ENCODE data around the gene ABHD3. TPM values are rescaled to one million over a fixed set of nuclear protein-coding genes. Genes with fewer than 3 reads are reported as not detected.
"Not testable (repeated sequence)": the region's sequence is repeated elsewhere in the genome, so short reads cannot be mapped to it uniquely, and the experiment has no call there.

ABHD3 gene
- total RNA-seq, 3 donors from 2014 or later = 82.7 to 160 (median 150) TPM

- TF ChIP-seq, protein P1, sequence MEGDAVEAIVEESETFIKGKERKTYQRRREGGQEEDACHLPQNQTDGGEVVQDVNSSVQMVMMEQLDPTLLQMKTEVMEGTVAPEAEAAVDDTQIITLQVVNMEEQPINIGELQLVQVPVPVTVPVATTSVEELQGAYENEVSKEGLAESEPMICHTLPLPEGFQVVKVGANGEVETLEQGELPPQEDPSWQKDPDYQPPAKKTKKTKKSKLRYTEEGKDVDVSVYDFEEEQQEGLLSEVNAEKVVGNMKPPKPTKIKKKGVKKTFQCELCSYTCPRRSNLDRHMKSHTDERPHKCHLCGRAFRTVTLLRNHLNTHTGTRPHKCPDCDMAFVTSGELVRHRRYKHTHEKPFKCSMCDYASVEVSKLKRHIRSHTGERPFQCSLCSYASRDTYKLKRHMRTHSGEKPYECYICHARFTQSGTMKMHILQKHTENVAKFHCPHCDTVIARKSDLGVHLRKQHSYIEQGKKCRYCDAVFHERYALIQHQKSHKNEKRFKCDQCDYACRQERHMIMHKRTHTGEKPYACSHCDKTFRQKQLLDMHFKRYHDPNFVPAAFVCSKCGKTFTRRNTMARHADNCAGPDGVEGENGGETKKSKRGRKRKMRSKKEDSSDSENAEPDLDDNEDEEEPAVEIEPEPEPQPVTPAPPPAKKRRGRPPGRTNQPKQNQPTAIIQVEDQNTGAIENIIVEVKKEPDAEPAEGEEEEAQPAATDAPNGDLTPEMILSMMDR (IDR thresholded peaks at IDR 0.05) = no peak
- no peaks in the 10 kb centered on the region for H3K9me3 ChIP-seq
- no peaks in the 10 kb centered on the region for H3K36me3 ChIP-seq (ENCODE audit: low read depth)
- H3K4me1 ChIP-seq (ENCODE audit: low read depth) = peaks cover 11% of the 10 kb centered on the region
- DNase-seq (peak; percentile 27 to 56 (median 44)), ATAC-seq (peak; percentile 2)
- no peak overlapping the region for H3K4me3 ChIP-seq
- intact Hi-C loops (cut with DNase I, micrococcal nuclease) = loop anchor here in 1 of 2 donors (10.0 kb wide), 1 partner anchor 55 kb away; no protein-coding TSS in a partner anchor
Observed at GRCh38 chr18:21739604-21740537, 35.3 kb upstream of the ABHD3 start.

- H3K4me1 ChIP-seq (ENCODE audit: low read depth) = peaks cover 11% of the 10 kb centered on the region
- not testable (repeated sequence) for DNase-seq; H3K36me3 ChIP-seq (ENCODE audit: low read depth); H3K9me3 ChIP-seq; H3K4me3 ChIP-seq; ATAC-seq
- intact Hi-C loops (cut with DNase I, micrococcal nuclease) = loop anchor here in 1 of 2 donors (10.0 kb wide), 1 partner anchor 52 kb away; no protein-coding TSS in a partner anchor
Observed at GRCh38 chr18:21736926-21737325, 32.4 kb upstream of the ABHD3 start.

DNA sequence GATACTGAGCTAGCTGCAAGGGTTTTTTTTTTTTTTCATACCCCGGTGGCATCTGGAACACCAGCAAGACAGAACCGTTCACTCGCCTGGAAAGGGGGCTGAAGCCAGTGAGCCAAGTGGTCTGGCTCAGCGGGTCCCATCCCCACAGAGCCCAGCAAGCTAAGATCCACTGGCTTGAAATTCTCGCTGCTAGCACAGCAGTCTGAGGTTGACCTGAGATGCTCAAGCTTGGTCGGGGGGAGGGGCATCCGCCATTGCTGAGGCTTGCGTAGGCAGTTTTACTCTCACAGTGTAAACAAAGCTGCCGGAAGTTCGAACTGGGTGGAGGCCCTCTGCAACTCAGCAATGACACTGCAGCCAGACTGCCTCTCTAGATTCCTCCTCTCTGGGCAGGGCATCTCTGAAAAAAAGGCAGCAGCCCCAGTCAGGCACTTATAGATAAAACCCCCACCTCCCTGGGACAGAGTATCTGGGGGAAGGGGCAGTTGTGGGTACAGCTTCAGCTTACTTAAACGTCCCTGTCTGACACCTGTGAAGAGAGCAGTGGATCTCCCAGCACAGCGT lies 31.0 kb upstream of the ABHD3 start:
- Histone ChIP-seq H3K9me3 (no peaks in the 10 kb centered on the region), H3K4me1 (ENCODE audit: low read depth) (peaks cover 11% of the 10 kb centered on the region), H3K36me3 (ENCODE audit: low read depth) (no peaks in the 10 kb centered on the region), H3K4me3 (no peak overlapping the region)
- TF ChIP-seq, protein P1 (IDR thresholded peaks at IDR 0.05) = no peak
- intact Hi-C loops (cut with DNase I, micrococcal nuclease) = loop anchor here in 1 of 2 donors (10.0 kb wide), 1 partner anchor 51 kb away; no protein-coding TSS in a partner anchor
- ATAC-seq (peak; percentile 80), DNase-seq (peak; percentile 85 to 93 (median 87))

- no peaks in the 10 kb centered on the region for H3K9me3 ChIP-seq
- intact Hi-C loops (cut with DNase I, micrococcal nuclease) = loop anchor here in 1 of 2 donors (10.0 kb wide), 1 partner anchor 48 kb away; no protein-coding TSS in a partner anchor
- ATAC-seq = no peak
Observed at GRCh38 chr18:21733011-21733410, 28.4 kb upstream of the ABHD3 start.

DNA sequence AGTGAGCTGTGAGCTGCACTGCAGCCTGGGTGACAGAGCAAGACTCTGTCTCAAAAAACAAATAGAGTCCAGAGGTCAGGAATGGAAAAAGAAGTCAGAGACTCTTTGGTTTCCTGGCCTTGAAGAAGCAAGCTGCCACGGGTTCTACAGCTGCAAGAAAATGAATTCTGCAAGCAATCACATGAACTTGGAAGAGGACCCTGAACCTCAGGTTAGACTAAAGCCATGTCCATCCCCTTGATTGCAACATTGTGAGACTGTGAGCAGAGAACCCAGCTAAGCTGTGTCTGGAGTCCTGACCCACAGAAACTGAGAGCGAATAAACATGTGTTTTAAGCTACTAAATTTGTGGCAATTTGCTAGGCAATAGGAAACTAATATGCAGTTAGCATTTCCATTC lies 23.1 kb upstream of the ABHD3 start:
- no peaks in the 10 kb centered on the region for H3K36me3 ChIP-seq (ENCODE audit: low read depth)
- no peak overlapping the region for H3K4me3 ChIP-seq
- intact Hi-C loops (cut with DNase I, micrococcal nuclease) = no loop called here
- H3K9me3 ChIP-seq = no peaks in the 10 kb centered on the region
- no peaks in the 10 kb centered on the region for H3K4me1 ChIP-seq (ENCODE audit: low read depth)
- DNase-seq (no peak), ATAC-seq (no peak)
- TF ChIP-seq, protein P1 (IDR thresholded peaks at IDR 0.05) = no peak

More at GRCh38 chr18:21733011-21733410, 28.4 kb upstream of the ABHD3 start:
- no peak for DNase-seq
- H3K36me3 ChIP-seq (ENCODE audit: low read depth) = no peaks in the 10 kb centered on the region
- TF ChIP-seq, protein P1 (IDR thresholded peaks at IDR 0.05) = no peak
- H3K4me1 ChIP-seq (ENCODE audit: low read depth) = peaks cover 8% of the 10 kb centered on the region
- H3K4me3 ChIP-seq = no peak overlapping the region

DNA sequence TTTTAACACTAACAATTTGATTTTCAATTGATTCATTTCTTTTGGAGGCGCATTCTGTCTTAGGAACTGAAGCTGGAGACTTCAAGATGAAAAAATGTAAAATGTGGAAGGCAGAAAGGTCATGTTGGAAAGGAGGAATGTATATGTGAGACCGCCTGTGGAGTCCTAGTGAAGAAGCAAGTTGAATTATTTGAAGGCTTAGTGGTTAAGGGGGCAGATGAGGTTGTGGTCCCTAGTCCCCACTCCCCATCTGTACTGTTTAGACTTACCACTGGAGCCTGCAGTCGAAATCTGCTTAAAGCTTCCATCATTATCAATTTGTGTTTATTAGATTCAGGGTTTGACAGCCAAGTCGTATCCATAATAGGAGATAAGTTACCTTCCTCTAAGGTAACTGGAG lies 20.6 kb upstream of the ABHD3 start:
- Histone ChIP-seq H3K36me3 (ENCODE audit: low read depth) (no peaks in the 10 kb centered on the region), H3K4me1 (ENCODE audit: low read depth) (no peaks in the 10 kb centered on the region), H3K4me3 (no peak overlapping the region), H3K9me3 (no peaks in the 10 kb centered on the region)
- ATAC-seq (no peak), DNase-seq (no peak)
- TF ChIP-seq, protein P1 (IDR thresholded peaks at IDR 0.05) = no peak
- intact Hi-C loops (cut with DNase I, micrococcal nuclease) = no loop called here

Data from mucosa of descending colon (tissue), 3 donors.